C4-2B (cell line): ENCODE results near the gene MAP1LC3B2.

Experiments used
- H3K27ac ChIP-seq: fragments of 450-650 bp; 2 replicates; pipeline ENCODE4 v1.5.1; 2017
- ZFX ChIP-seq: fragments of 450-650 bp; IDR thresholded peaks from 2 replicates; pipeline ENCODE4 v1.6.1; 2017
- TF ChIP-seq, protein P1 (sequence below): fragments of 450-650 bp; conservative IDR thresholded peaks from 2 replicates; pipeline ENCODE4 v1.5.1; 2017; ENCODE audit warnings: mild to moderate bottlenecking

Gene MAP1LC3B2

GRCh38 chr12:116587270-116587669 lies 28.1 kb downstream of the MAP1LC3B2 start:
- H3K27ac ChIP-seq: no peak overlapping the region

GRCh38 chr12:116588390-116589028 lies 29.3 kb downstream of the MAP1LC3B2 start:
- no peak overlapping the region for H3K27ac ChIP-seq
- TF ChIP-seq ZFX: no peak
- TF ChIP-seq, protein P1, sequence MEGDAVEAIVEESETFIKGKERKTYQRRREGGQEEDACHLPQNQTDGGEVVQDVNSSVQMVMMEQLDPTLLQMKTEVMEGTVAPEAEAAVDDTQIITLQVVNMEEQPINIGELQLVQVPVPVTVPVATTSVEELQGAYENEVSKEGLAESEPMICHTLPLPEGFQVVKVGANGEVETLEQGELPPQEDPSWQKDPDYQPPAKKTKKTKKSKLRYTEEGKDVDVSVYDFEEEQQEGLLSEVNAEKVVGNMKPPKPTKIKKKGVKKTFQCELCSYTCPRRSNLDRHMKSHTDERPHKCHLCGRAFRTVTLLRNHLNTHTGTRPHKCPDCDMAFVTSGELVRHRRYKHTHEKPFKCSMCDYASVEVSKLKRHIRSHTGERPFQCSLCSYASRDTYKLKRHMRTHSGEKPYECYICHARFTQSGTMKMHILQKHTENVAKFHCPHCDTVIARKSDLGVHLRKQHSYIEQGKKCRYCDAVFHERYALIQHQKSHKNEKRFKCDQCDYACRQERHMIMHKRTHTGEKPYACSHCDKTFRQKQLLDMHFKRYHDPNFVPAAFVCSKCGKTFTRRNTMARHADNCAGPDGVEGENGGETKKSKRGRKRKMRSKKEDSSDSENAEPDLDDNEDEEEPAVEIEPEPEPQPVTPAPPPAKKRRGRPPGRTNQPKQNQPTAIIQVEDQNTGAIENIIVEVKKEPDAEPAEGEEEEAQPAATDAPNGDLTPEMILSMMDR: no peak

More at GRCh38 chr12:116587270-116587669, 28.1 kb downstream of the MAP1LC3B2 start:
- TF ChIP-seq ZFX: no peak
- TF ChIP-seq, protein P1: no peak

DNA sequence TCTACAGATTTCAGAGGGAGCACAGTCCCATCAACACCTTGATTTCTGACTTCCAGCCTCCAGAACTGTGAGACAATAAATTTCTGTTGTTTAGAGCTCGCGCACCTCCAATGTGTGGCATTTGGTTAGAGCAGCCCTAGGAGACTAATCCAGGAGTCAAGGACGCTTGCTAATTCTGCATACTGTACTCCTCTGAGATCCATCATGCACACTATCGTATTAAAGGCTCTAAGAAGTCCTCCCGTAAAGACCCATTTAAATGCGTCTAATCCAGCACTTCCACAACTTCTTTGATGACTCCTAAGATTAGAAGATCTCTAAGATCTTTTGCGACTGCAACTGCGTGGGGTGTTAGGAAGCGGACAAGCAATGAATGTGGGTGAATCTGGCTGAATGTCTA lies 30.4 kb downstream of the MAP1LC3B2 start:
- TF ChIP-seq, protein P1: no peak
- TF ChIP-seq ZFX: no peak
- no peak overlapping the region for H3K27ac ChIP-seq

DNA sequence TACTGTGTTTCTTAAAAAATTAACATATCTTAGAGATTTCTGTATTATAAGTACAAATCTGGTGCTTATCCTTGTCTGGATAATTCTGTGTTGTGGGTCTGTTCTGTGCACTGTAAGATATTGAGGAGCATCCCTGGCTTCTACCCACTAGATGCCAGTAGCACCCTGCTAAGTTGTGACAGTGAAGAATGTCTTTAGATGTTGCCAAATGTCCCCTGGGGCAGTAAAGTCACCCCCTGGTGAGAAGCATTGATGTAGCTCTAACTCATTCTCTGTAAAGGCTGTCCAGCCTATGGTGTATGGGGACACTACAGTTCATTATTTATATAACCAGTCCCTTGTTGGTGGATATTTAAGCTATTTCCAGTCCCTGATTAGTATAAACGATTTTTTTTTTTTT lies 31.4 kb downstream of the MAP1LC3B2 start:
- TF ChIP-seq, protein P1: no peak
- no peak for TF ChIP-seq ZFX
- H3K27ac ChIP-seq: no peak overlapping the region

GRCh38 chr12:116591855-116592637 lies 32.9 kb downstream of the MAP1LC3B2 start:
- peak overlapping the region; percentile 57 for H3K27ac ChIP-seq
- TF ChIP-seq, protein P1: no peak
- TF ChIP-seq ZFX: no peak

- TF ChIP-seq ZFX: no peak
- TF ChIP-seq, protein P1: no peak
- peak overlapping the region; percentile 57 for H3K27ac ChIP-seq
These were observed 33.5 kb downstream of the MAP1LC3B2 start for GRCh38 chr12:116592731-116593130.

GRCh38 chr12:116594325-116595038 lies 35.3 kb downstream of the MAP1LC3B2 start:
- TF ChIP-seq ZFX: no peak
- TF ChIP-seq, protein P1: no peak
- no peak overlapping the region for H3K27ac ChIP-seq
